SK-N-SH (cell line): ENCODE data around the gene MAP1LC3B. TPM values are rescaled to one million over a fixed set of nuclear protein-coding genes. Genes with fewer than 3 reads are reported as not detected.

Experiments used
- CTCF ChIA-PET: fragments of 300-600, 350-600 bp; formaldehyde crosslinking; extraction: SDS; loops from one replicate; lab custom pipeline; 2021; lab: Yijun Ruan, JAX
- POLR2A ChIA-PET: fragments of 350-600 bp; sonication (Branson Sonifier 250); formaldehyde crosslinking; extraction: SDS; loops from one replicate; lab custom pipeline; 2020; ENCODE audit warnings: antibody characterized with exemption, inconsistent platforms; lab: Yijun Ruan, JAX
- DNase-seq: peaks from one replicate; pipeline ENCODE4 v3.0.0; 2012
- H2AFZ ChIP-seq: fragments of 200-600 bp; sonication (generic); 2 replicates; pipeline ENCODE4 v1.8.1; 2016; ENCODE audit warnings: antibody characterized with exemption, mild to moderate bottlenecking, low read depth
- H3F3A ChIP-seq: fragments of 200-600 bp; sonication (generic); replicated peaks from 2 replicates; pipeline ENCODE3; 2016; ENCODE audit warnings: antibody characterized with exemption, mild to moderate bottlenecking; ENCODE audit not compliant: insufficient read depth
- H3K27ac ChIP-seq, 2 experiments: fragments of 200-500 bp in 1 of 2; fragments of 200-600 bp in 1 of 2; sonication (Bioruptor generic) in 1 of 2; sonication (generic), shearing (Covaris generic) in 1 of 2; 2 replicates each; pipeline versions ENCODE4 v1.5.1 to v1.6.1; 2014 to 2016; ENCODE audit warnings: low read depth in 2 of 2, inconsistent platforms in 1 of 2, low read length in 1 of 2, mild to moderate bottlenecking in 1 of 2, mixed read lengths in 1 of 2
- H3K27me3 ChIP-seq: fragments of 200-600 bp; sonication (generic), shearing (Covaris generic); 2 replicates; pipeline ENCODE4 v1.6.1; 2016; ENCODE audit warnings: mixed run types; ENCODE audit not compliant: insufficient read depth
- H3K36me3 ChIP-seq, 2 experiments: fragments of 200-500 bp in 1 of 2; fragments of 200-600 bp in 1 of 2; sonication (Bioruptor generic) in 1 of 2; sonication (generic) in 1 of 2; replicated peaks in 1 of 2; 2 replicates each; pipeline versions ENCODE3 to v1.5.1; 2014 to 2016; ENCODE audit warnings: low read length in 1 of 2, mild to moderate bottlenecking in 1 of 2; ENCODE audit not compliant: insufficient read depth in 2 of 2, control insufficient read depth in 1 of 2
- H3K4me1 ChIP-seq, 2 experiments: fragments of 200-500 bp in 1 of 2; fragments of 200-600 bp in 1 of 2; sonication (Bioruptor generic) in 1 of 2; sonication (generic), shearing (Covaris generic) in 1 of 2; 2 replicates each; pipeline versions ENCODE4 v1.5.1 to v1.6.1; 2014 to 2016; ENCODE audit warnings: low read depth in 1 of 2, low read length in 1 of 2, mixed run types in 1 of 2; ENCODE audit not compliant: insufficient read depth in 2 of 2, control insufficient read depth in 1 of 2
- H3K4me2 ChIP-seq: fragments of 200-600 bp; sonication (generic), shearing (Covaris generic); 2 replicates; pipeline ENCODE4 v1.6.1; 2017; ENCODE audit warnings: mixed run types
- H3K4me3 ChIP-seq, 2 experiments: fragments of 200-500 bp in 1 of 2; fragments of 200-600 bp in 1 of 2; sonication (Bioruptor generic) in 1 of 2; sonication (generic), shearing (Covaris generic) in 1 of 2; 2 replicates each; pipeline versions ENCODE4 v1.5.1 to v1.8.1; 2014 to 2016; ENCODE audit warnings: low read depth in 2 of 2, inconsistent platforms in 1 of 2, low read length in 1 of 2, mild to moderate bottlenecking in 1 of 2, mixed read lengths in 1 of 2, moderate library complexity in 1 of 2
- H3K79me2 ChIP-seq: fragments of 200-600 bp; sonication (generic); 2 replicates; pipeline ENCODE4 v1.8.1; 2017; ENCODE audit warnings: mild to moderate bottlenecking; ENCODE audit not compliant: insufficient read depth
- H3K9ac ChIP-seq: fragments of 200-600 bp; sonication (generic); 2 replicates; pipeline ENCODE4 v1.6.1; 2017; ENCODE audit warnings: mixed run types
- H3K9me2 ChIP-seq: fragments of 200-600 bp; sonication (generic); 2 replicates; pipeline ENCODE4 v1.6.1; 2017; ENCODE audit warnings: mixed run types
- H3K9me3 ChIP-seq: fragments of 200-600 bp; sonication (generic); 2 replicates; pipeline ENCODE4 v1.6.1; 2017; ENCODE audit warnings: mixed run types, mild to moderate bottlenecking, moderate library complexity
- H4K20me1 ChIP-seq: fragments of 200-600 bp; sonication (generic); 2 replicates; pipeline ENCODE4 v1.6.1; 2017; ENCODE audit warnings: mild to moderate bottlenecking, mixed run types; ENCODE audit not compliant: insufficient read depth
- ELF1 ChIP-seq: IDR thresholded peaks from 2 replicates; pipeline ENCODE4 v1.4.0; 2012
- EP300 ChIP-seq, 2 experiments: IDR thresholded peaks; 2 replicates each; pipeline versions ENCODE4 v1.4.0 to v1.6.1; 2012; ENCODE audit warnings: borderline replicate concordance in 1 of 2, low read depth in 1 of 2, low read length in 1 of 2
- EZH2phosphoT487 ChIP-seq: fragments of 200-600 bp; sonication (generic); IDR thresholded peaks from 2 replicates; pipeline ENCODE4 v1.6.1; 2017; ENCODE audit warnings: low read depth, mixed run types, mild to moderate bottlenecking, antibody characterized with exemption, moderate library complexity, borderline replicate concordance
- FOXJ3 ChIP-seq: sonication (generic); formaldehyde crosslinking; IDR thresholded peaks from 2 replicates; pipeline ENCODE4 v1.5.1; 2020; ENCODE audit warnings: mild to moderate bottlenecking, missing genetic modification reagents
- GABPA ChIP-seq: IDR thresholded peaks from 2 replicates; pipeline ENCODE4 v1.4.0; 2012; ENCODE audit warnings: low read depth, mild to moderate bottlenecking
- GATA2 ChIP-seq: sonication (generic); formaldehyde crosslinking; IDR thresholded peaks from 2 replicates; pipeline ENCODE4 v1.5.0; 2020; ENCODE audit warnings: mild to moderate bottlenecking, missing genetic modification reagents
- JUND ChIP-seq: IDR thresholded peaks from 2 replicates; pipeline ENCODE4 v1.4.0; 2012
- MEF2A ChIP-seq: IDR thresholded peaks from 2 replicates; pipeline ENCODE4 v1.4.0; 2012; ENCODE audit warnings: low read depth, borderline replicate concordance
- MXI1 ChIP-seq: IDR thresholded peaks from 2 replicates; pipeline ENCODE4 v1.6.1; 2012; ENCODE audit warnings: mild to moderate bottlenecking, low read depth, low read length, improper control_type of control experiment
- NFIC ChIP-seq: IDR thresholded peaks from 2 replicates; pipeline ENCODE4 v1.4.0; 2012; ENCODE audit warnings: borderline replicate concordance
- POLR2AphosphoS5 ChIP-seq: IDR thresholded peaks from 2 replicates; pipeline ENCODE4 v1.6.1; 2012; ENCODE audit warnings: low read depth, low read length
- RAD21 ChIP-seq: IDR thresholded peaks from 2 replicates; pipeline ENCODE4 v1.6.1; 2012; ENCODE audit warnings: mild to moderate bottlenecking, low read length
- RCOR1 ChIP-seq: fragments of 150-350 bp; IDR thresholded peaks from 2 replicates; pipeline ENCODE4 v1.6.1; 2017; ENCODE audit warnings: antibody characterized with exemption, low read length
- RXRA ChIP-seq: IDR thresholded peaks from 2 replicates; pipeline ENCODE4 v1.4.0; 2012; ENCODE audit warnings: low read depth, mild to moderate bottlenecking, borderline replicate concordance
- TEAD4 ChIP-seq: IDR thresholded peaks from 2 replicates; pipeline ENCODE4 v1.4.0; 2012; ENCODE audit warnings: mild to moderate bottlenecking, borderline replicate concordance; ENCODE audit not compliant: insufficient read depth
- ZBTB33 ChIP-seq: IDR thresholded peaks from 2 replicates; pipeline ENCODE4 v1.4.0; 2012; ENCODE audit warnings: low read depth, borderline replicate concordance
- WGBS: methylation state at CpG from one replicate; pipeline ENCODE4 v1.1.6; 2017; ENCODE audit warnings: low lambda C conversion rate; 5-methylcytosine and 5-hydroxymethylcytosine counted together
- polyA plus RNA-seq, 3 experiments: library from polyadenylated mRNA; depleted of rRNA; stranded (reverse); fragments of >200 nt; gene quantifications; 2 replicates each; pipeline ENCODE4 v1.2.3, GENCODE V29; 2012
- TF ChIP-seq, protein P1 (sequence below): fragments of 200-600 bp; sonication (generic); IDR thresholded peaks from 2 replicates; pipeline ENCODE4 v1.6.1; 2017; ENCODE audit warnings: antibody characterized with exemption, mild to moderate bottlenecking, moderate library complexity

The MAP1LC3B gene
- polyA plus RNA-seq, 1 of the 3 experiments (the other 2 are of a cell fraction): 33.7 TPM

GRCh38 chr16:87351320-87351698, 40.8 kb upstream of the MAP1LC3B start:
- Histone ChIP-seq H3K27ac (peak overlapping the region; percentile 6 to 77; a peak in 3 of 4 replicates), H3K27me3 (no peaks in the 10 kb centered on the region), H3F3A (peaks cover 3% of the 10 kb centered on the region), H3K9me3 (no peaks in the 10 kb centered on the region), H3K4me2 (peak overlapping the region; percentile 43; the same call in 1 of the 2 replicates), H2AFZ (no peak overlapping the region), H4K20me1 (no peaks in the 10 kb centered on the region), H3K9me2 (no peaks in the 10 kb centered on the region), H3K36me3 (peaks cover 6 to 9% of the 10 kb centered on the region in 2 experiments), H3K4me1 (peaks cover 0 to 30% of the 10 kb centered on the region in 2 experiments; a peak in 3 of 4 replicates), H3K79me2 (peaks cover 14% of the 10 kb centered on the region; the same call in 1 of the 2 replicates), H3K9ac (no peak overlapping the region), H3K4me3 (no peak overlapping the region)
- ChIA-PET CTCF (interaction anchor here (0.7 to 1.8 kb wide), 3 partner anchors 22 to 1530 kb away, joined by 3 to 5 read pairs (median 4); partner anchors contain the start of gene C16orf95), POLR2A (interaction anchor here (1.2 to 1.6 kb wide), 2 partner anchors 9 to 34 kb away, joined by 4 read pairs; partner anchors contain the start of gene C16orf95)
- peak; percentile 70 for DNase-seq
- 56% methylated on average over 7 of the region's 9 CpGs for WGBS
- TF ChIP-seq JUND (no peak), TEAD4 (no peak), EP300 (IDR thresholded peaks at IDR 0.05; ENCODE audit: borderline replicate concordance in 1 of 2, low read depth in 1 of 2, low read length in 1 of 2) (no peak), MXI1 (no peak), RXRA (no peak), ZBTB33 (no peak), POLR2AphosphoS5 (no peak), GATA2 (CRISPR knock-in tag) (no peak), RAD21 (no peak), MEF2A (no peak), NFIC (no peak), EZH2phosphoT487 (no peak), GABPA (no peak), RCOR1 (no peak), ELF1 (no peak), FOXJ3 (CRISPR knock-in tag) (no peak)
- TF ChIP-seq, protein P1, sequence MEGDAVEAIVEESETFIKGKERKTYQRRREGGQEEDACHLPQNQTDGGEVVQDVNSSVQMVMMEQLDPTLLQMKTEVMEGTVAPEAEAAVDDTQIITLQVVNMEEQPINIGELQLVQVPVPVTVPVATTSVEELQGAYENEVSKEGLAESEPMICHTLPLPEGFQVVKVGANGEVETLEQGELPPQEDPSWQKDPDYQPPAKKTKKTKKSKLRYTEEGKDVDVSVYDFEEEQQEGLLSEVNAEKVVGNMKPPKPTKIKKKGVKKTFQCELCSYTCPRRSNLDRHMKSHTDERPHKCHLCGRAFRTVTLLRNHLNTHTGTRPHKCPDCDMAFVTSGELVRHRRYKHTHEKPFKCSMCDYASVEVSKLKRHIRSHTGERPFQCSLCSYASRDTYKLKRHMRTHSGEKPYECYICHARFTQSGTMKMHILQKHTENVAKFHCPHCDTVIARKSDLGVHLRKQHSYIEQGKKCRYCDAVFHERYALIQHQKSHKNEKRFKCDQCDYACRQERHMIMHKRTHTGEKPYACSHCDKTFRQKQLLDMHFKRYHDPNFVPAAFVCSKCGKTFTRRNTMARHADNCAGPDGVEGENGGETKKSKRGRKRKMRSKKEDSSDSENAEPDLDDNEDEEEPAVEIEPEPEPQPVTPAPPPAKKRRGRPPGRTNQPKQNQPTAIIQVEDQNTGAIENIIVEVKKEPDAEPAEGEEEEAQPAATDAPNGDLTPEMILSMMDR: no peak
